SH-SY5Y (cell line): ENCODE results near the gene TUBD1.

Experiments used
- GATA2 ChIP-seq: IDR thresholded peaks from 2 replicates; pipeline ENCODE4 v1.6.1; 2011; ENCODE audit warnings: mild to moderate bottlenecking, low read depth, low read length
- GATA3 ChIP-seq: IDR thresholded peaks from 2 replicates; pipeline ENCODE4 v1.6.1; 2011; ENCODE audit warnings: low read depth, mild to moderate bottlenecking, low read length, moderate library complexity

DNA sequence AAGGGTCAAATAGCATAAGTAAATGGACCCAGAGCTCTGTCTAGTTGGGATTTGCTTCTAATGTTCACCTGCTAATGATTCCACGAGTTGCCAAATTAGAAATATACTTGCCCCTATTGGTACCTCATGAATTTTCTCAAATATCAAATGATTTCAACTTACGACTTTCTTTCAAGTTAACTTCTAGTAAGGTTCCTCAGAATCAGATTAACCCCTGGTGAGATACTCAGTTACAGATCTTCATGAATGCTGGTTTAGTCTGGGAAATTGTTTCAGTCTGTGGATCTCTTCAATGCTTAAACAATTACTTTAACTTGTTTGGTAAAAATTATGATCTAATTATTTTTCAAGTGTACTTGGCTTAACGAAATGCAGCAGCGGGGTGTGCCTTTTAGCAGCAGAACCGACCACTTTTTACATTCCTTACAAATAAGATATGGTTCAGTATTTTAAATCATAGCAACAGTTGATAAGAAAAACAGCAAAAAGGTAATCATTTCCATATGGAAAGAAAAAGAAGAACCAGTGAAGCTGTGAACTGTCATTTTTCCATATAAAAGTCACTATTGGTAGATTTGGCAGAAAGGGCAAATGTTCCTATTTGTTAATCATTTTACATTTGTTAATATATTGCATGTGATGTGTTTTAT, 34.5 kb downstream of the TUBD1 start:
- TF ChIP-seq GATA2, result no peak
- TF ChIP-seq GATA3, result no peak
